Heart left ventricle (tissue), 13 donors: ENCODE data around the gene MAGI2.

Source experiments
- CTCF ChIP-seq, 12 donors: fragments of 200-600 bp; sonication (generic) in 4 of 12; IDR thresholded peaks; one replicate each; pipeline versions ENCODE4 v1.5.0 to v1.8.0; 2018 to 2022; ENCODE audit warnings: antibody characterized with exemption in 12 of 12, mild to moderate bottlenecking in 5 of 12
- POLR2A ChIP-seq, 2 donors: fragments of 450-650 bp; IDR thresholded peaks; one replicate each; pipeline ENCODE4 v1.6.1; 2017; ENCODE audit warnings: antibody characterized with exemption in 2 of 2, mild to moderate bottlenecking in 2 of 2, moderate library complexity in 2 of 2
- donor health status: ischemic (EF 13 %, LVEDD 7.1; RV severe dilation, severe dysfunction).
- donor health status: DM: no; HTN: yes; CAD: no.
- donor health status: DM: no; HTN: no; CAD: no.
- donor health status: ischemic (EF 25% LVEDD 6.9; RV normal size, moderate dysfunction).
- donor health status: ischemic (EF 25% LVEDD 5.7; RV mildly dilated, moderate dysfunction).
- donor health status: ischemic (EF 35%, LVEDD 5.7; RV mildly dilated, moderate dysfunction).
- donor health status: nonischemic (EF 11% LVEDD 7.7; RV severe dilation, severe dysfunction).
- donor health status: DM: yes; HTN: yes; CAD: no.
- donor health status: PGD.
- donor health status: ischemic (EF 29% LVEDD 5.4; RV normal size, mild dysfunction).
- donor health status: nonischemic (EF 23%, LVEDD 6.1; RV moderate dilation, normal function).

GRCh38 chr7:79284211-79284610, 169.3 kb downstream of the MAGI2 start:
- no peak for TF ChIP-seq CTCF (IDR thresholded peaks at IDR 0.05)
- TF ChIP-seq POLR2A (IDR thresholded peaks at IDR 0.05) = no peak
